HG03025 (cell line): Measurements from ENCODE around the gene IFI6.
"Not testable (repeated sequence)": the region's sequence is repeated elsewhere in the genome, so short reads cannot be mapped to it uniquely, and the experiment has no call there.

Source experiments
- ATAC-seq: cut with Tn5 transposase; IDR thresholded peaks from one replicate; pipeline ENCODE4 v1.9.1; 2021; ENCODE audit warnings: mild to moderate bottlenecking, moderate library complexity; ENCODE audit not compliant: unreplicated experiment, low FRiP score

The IFI6 gene

DNA sequence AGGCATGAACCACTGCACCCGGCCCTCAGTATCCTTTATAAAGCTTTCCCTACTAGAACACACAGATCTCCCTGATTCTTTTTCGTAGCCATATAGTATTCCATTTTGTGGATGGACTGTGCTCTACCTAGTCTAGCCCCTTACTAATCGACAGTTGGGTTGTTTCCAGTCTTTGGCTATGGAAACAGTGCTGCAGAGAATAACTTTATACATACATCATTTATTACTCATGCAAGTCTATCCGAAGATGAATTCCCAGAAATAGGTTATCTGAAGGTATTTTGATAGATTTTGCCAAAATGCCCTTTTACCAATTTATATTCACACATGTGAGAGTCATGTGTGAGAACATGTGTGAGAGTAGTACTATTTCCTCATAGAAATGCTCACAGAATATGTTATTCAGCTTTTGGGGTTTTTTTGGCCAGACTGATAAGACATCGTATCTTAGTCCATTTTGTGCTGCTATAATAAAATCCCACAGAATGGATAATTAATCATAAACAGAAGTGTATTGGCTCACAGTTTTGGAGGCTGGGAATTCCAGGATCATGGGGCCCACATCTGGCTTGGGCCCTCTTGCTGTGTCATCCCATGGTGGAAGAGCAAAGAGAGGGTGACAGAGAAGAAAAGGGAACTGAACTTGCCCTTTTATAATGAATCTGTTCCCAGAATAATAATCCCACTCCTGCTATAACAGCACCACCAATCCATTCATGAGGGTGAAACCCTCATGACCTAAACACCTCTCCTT, 19.7 kb downstream of the IFI6 start:
- ATAC-seq = no peak

DNA sequence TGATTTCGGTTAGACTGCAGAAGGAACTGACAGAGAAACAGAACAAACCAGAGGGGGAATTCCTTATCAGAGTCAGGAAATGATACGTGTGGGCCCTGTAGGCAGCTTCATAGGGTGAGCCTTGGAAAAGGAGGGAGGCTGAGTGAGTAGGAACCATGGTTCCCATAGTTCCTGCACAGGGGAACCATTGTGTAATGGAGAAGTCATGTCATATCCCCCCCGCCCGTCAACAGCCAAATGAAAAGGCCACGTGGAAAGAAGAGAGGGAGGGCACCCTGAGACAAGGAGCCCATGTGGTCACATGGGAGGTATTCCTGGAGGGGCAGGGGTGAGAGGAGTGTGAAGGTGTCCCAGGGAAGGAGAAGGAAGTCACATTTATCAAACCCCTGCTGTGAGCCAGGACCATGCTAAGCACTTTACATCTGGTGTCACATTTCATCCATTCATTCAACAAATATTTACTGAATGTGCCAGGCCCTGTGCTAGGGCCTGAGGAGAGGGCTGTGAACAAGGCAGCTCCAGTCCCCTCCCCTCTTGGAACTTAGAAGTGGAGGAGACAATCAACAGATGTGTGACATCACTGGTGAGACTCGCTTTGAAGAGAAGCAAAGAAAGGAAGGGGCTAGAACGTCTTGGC, 21.3 kb downstream of the IFI6 start:
- ATAC-seq = no peak

GRCh38 chr1:27650171-27650538, 21.8 kb downstream of the IFI6 start:
- no peak for ATAC-seq

DNA sequence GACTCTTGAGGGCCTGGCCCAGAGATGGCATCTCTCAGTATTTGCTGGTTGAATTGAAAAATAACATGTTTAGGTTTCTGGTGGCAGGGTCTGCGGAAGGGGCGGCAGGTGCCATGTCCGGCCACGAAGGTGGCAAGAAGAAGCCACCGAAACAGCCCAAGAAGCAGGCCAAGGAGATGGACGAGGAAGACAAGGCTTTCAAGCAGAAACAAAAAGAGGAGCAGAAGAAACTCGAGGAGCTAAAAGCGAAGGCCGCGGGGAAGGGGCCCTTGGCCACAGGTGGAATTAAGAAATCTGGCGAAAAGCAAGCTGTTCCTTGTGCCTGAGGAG, 22.7 kb downstream of the IFI6 start:
- no peak for ATAC-seq

- no peak for ATAC-seq
Measured at GRCh38 chr1:27648602-27649305, 23.2 kb downstream of the IFI6 start.

DNA sequence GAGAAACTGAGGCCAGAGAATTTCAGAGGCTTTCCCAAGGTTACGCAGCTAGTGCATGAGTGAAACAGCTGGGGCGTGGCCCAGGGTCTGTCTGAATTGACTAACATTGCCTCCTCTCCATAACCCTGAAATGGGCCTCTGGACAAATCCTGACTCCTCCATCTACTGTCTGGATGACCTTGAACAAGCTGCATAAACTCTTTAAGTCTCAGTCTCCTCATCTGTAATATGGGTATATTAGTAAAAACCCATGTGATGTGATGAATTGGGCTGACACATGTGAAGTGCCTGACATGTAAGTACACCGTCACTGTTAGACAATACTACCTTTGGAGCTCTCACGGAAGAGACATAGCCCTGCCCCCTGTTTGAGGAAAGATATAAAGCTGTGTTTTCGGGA, 24.7 kb downstream of the IFI6 start:
- no peak for ATAC-seq

GRCh38 chr1:27646676-27647075, 25.3 kb downstream of the IFI6 start:
- no peak for ATAC-seq

DNA sequence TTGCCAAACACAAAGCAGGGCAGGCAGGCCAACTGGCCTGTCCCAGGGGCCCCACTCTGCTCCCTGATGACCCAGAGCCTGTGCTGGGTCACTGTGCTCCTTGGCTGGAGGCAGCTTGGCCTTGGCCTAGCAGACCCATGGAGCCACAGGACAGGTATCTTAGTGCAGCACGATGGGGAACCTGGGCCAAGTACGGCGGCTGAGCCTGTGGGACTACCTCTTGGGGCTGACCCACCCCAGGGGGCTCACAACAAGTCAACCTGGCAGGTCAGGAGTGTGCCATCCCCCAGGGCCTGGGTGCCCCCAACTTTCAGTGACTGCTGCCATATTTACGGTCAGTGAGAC, 26.9 kb downstream of the IFI6 start:
- no peak for ATAC-seq

DNA sequence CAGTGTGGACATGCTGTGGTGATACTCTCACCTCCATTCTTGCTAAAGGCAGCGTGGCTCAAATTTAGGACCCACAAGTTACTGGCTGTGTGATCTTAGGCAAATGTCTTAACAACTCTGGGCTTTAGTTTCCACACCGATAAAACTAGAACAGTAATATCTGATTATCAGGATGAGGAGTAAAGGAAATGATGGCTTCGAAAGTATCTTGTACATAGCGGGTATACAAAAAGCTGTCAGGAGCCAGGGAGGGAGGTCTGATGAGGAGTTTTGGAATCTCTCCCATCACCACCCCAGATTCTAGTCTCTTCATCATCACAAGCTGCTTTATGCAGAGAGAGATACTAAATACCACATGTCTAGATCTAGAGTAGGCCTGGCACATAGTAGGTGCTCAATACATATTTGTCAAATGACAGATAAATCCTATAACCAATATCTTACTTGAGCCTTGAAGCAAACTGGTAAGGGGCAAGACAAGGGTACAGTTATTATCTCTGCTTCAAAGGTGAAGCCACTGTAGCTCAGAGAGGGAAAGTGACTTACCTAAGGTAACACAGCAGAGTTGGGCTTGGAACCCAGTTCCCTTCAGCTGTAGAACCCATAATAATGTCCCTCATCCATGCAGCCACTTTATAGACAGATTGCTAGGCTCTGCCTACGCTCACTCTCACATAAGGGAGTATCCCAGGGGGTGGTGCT, 27.5 kb downstream of the IFI6 start:
- no peak for ATAC-seq

DNA sequence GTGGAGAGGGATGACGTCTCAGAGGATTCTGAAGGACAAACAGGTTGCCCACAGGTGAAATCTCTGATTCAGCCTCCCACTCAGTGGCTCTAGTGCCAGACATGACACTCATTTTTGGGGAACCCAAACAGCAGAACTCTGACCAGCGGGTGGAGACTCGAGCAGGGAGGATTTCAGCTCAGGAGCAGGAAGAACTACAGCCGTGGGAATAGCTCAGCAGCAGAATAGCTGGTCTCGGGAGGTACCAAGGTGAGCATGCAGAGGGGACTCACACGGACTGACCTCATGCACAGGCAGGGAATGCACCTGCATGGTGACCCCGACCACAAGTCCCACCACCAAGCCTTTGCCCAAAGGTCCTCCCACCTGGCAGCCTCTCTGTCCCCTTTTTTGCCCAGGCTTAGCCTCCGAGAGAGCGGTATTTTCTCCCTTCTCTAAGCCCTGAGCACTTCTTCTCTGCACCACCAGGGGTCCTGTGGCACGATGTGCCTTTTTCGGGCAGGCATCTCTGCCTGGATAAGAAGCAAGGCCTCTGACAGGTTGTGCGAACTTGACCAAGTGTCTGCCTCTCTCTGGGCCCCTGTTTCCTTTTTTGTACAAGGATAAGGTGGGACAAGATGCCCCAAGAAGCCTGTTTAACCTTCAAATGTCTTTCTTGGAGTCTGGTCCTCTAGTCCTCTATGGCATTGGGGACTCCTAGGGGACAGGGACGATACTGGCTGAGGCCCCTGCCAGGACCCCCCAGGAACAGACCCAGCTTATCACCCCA, 28.2 kb downstream of the IFI6 start:
- ATAC-seq = no peak

GRCh38 chr1:27640514-27640913, 31.5 kb downstream of the IFI6 start:
- ATAC-seq = not testable (repeated sequence)

GRCh38 chr1:27638805-27639204, 33.2 kb downstream of the IFI6 start:
- no peak for ATAC-seq

DNA sequence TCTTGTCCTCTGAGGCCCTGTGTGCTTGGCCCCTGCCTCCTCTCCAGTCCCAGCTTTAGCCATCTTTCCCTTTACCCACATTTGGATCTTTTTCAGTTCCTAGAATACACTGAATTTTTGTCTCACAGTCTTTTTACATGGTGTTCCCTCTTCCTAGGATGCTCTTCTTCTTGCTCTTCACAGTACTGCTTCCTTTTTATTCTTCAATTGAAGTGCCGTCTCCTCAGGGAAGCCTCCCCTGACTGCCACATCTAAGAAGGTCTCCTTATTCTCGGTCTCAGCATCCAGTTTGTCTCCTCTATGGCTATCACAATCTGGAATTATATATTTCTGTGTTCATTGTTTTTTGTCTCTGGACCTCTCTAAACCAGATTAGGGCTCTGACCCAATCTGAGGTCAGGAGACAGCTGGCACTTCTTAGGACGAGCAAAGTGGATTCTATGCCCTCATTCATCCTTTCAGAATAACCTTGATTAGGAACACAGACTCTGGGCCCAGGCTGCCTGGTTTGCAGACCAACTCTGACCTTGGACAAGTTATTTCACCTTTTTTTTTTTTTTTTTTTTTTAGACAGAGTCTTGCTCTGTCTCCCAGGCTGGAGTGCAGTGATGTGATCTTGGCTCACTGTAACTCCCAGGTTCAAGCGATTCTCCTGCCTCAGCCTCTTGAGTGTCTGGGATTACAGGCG, 33.8 kb downstream of the IFI6 start:
- no peak for ATAC-seq

- ATAC-seq = no peak
Measured at GRCh38 chr1:27635396-27636142, 36.4 kb downstream of the IFI6 start.

DNA sequence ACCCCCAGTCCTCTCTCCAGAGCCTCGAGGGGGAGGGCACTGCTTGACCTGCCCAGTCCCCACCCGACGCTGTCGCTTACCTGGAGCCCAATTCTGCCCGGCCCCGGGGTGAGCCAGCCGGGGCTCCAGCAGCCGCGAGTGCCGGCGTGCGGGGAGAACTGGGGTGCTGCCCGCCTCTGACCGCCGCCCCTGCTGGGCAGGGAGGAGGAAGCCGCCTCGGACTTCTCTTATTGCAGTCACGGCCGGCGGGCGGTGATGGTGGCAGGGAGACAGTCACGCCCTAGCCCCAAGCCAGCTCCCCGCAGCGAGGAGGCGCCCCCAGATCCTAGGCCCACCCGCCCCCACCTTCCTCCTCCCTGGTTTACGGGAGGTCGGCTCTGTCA, 37.0 kb downstream of the IFI6 start, which contains the start of gene FGR:
TSS of gene FGR (minus strand) at position 201 of the 383 bp plus-strand sequence. CDS start 11,269 bp downstream, outside the sequence.
- ATAC-seq = no peak

DNA sequence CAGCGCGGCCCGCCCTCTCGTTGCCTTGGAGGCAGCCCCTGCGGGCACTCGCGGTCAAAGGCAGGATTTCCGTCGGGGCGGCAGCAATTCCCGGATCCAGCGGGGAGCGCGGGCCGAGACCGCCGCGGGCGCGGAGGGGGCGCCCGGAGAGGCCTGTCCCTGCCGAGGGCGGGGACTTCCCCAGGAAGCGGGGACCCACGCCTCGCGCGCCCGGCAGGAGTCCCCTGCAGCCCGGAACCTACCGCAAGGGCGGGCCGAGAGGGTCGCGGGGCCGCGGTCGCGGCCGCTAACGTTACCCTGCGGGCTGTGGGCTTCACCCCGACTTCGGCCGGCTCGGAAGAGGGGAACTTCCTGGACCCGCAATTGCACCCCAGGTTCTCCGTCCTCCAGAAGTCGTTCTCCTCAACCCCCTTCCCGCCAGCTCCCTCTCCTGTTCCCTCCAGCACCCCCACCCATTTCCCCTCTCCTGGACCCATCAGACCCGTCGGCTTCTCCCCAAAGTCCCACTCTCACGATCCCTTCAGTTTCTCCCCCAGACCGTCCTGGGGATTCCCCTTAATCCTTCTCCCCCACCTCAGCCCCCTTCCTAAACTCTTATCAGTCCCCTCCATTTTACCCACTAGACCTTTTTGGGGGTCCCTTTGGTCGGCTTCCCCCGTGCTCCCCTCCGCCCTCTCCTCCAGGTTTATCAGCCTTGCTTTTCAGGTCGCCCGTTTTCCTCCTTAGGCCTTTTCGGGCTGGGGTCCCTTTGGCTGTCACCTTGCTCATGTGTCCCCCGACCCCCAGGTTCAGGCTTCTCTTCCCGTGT, 37.6 kb downstream of the IFI6 start:
- no peak for ATAC-seq

- no peak for ATAC-seq
Measured at GRCh38 chr1:27633640-27634176, 38.3 kb downstream of the IFI6 start.

GRCh38 chr1:27633298-27633610, 38.7 kb downstream of the IFI6 start:
- ATAC-seq = no peak
